Subcutaneous adipose tissue (tissue), 4 donors: Measurements from ENCODE around the gene NAPB. TPM values are rescaled to one million over a fixed set of nuclear protein-coding genes. Genes with fewer than 3 reads are reported as not detected.

Experiments
- total RNA-seq, 4 donors: library from RNA; depleted of rRNA; stranded (reverse); fragments of >200 nt; gene quantifications; one replicate each; pipeline ENCODE4 v1.1.0, GENCODE V29; 2016
- TF ChIP-seq, protein P1 (sequence below): fragments of 450-650 bp; IDR thresholded peaks from one replicate; pipeline ENCODE4 v1.5.1; 2016; ENCODE audit warnings: low read depth, mild to moderate bottlenecking, control low read depth, antibody characterized with exemption, moderate library complexity

Gene NAPB
- total RNA-seq, 4 donors from 2014 or later, result 12.4 to 15.6 (median 13.6) TPM

DNA sequence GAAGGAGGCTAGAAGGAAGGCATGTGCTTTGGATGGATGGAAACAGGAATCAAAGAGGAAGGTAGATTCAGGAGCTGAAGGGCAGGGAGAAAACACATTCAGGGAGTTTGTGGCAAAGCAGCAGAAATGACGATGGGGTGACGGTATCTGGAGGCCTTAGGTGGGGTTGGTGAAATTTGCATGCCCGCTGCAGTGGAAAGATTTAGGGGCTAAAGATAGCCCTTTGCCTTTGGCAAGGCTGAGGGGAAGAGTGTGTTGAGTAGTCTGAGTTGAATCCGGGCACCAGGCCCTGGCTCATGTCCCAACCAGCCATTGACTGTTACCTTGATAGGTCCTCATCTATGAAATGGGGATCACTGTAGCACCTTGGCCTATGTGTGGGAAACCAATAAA lies 58.0 kb downstream of the NAPB start:
- TF ChIP-seq, protein P1, sequence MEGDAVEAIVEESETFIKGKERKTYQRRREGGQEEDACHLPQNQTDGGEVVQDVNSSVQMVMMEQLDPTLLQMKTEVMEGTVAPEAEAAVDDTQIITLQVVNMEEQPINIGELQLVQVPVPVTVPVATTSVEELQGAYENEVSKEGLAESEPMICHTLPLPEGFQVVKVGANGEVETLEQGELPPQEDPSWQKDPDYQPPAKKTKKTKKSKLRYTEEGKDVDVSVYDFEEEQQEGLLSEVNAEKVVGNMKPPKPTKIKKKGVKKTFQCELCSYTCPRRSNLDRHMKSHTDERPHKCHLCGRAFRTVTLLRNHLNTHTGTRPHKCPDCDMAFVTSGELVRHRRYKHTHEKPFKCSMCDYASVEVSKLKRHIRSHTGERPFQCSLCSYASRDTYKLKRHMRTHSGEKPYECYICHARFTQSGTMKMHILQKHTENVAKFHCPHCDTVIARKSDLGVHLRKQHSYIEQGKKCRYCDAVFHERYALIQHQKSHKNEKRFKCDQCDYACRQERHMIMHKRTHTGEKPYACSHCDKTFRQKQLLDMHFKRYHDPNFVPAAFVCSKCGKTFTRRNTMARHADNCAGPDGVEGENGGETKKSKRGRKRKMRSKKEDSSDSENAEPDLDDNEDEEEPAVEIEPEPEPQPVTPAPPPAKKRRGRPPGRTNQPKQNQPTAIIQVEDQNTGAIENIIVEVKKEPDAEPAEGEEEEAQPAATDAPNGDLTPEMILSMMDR, result no peak

DNA sequence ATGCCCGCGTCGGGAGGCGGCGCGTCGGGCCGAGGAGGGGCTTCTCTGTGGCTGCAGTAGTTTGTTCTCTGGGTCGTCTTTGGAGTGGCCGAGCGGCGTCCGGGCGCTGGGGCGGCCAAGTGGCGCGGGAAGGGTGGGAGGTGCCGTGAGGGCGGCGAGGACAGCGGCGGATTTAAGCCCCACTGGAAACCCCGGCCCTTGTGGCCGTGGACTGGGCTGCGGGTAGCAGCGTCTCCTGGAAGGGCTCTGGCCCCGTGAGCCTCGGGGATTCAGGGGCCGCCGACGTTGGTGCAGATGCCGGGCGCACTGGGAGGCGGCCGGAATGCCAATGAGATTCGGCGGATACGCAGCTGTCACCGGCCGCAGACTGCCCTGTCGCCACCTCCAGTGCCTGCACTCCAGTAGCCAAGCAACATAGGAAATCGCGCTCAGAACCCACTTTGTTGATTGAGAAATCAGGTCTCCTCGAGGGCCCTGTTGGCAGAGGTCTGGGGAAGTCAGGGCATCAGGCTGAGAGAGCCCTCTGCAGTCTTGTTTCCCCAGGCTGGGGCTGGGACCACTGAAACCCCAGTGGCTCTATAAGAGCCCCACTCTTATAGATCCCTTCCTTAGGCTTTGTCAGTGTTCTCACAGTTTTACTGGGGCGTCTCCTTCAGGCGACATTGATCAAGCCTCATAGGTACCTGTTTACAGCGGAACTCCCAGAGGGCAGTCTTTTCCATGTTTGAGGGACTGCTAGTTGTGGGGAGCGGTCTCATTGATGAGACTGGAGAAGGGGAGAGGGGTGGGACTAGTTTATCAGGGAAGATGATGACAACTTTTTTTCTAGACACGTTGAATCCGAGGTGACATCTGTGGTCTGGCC lies 58.7 kb downstream of the NAPB start:
- TF ChIP-seq, protein P1, result no peak

DNA sequence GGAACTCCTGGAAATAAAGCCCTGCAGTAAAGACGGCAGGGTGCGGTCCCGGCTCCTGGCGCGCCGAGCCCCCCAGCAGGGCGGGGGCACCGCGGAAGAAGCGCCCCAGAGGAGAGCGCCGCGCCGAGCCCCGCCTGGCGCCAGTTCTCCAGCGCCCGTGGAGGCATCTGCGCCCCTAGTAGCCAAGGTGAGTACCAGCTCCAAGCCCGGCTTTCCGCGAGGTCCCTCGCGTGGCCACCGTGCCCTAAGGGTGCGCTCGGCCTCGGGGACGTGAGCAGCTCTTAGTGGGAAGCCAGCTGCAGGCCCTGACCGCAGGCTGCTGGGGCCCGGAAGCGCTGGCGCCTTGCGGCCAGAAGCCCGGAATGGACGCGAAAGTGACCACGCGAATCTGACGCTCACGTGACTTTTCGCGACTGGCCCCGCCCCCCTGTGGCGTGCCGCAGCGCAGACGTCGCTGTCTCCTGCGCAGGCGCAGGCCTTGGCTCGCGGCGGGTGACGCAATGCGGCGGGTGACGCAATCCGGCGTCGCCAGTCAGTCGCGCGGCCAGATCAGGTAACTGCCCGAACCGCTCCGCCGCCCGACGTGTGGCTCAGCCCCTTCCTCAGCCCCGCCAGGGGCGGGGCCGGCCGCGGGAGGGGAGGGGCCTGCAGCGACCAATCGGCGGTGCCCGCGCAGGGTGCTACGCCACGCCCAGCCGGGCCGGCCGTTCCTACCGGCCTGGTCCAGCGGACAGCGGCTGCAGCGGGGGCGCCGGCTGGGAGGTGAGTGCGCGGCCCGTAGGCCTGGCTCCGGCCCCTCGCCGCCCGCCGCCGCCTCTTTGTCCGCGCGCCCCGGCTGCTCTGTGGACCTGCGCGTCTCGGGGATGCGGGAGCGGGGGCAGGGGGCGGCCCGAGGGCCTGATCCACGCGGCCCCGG lies 59.6 kb downstream of the NAPB start, which contains the start of gene GZF1:
Gene GZF1 (plus strand): TSS at position 707 of the 916 bp plus-strand sequence. CDS start 2,202 bp downstream, outside the sequence.
- TF ChIP-seq, protein P1, result no peak

DNA sequence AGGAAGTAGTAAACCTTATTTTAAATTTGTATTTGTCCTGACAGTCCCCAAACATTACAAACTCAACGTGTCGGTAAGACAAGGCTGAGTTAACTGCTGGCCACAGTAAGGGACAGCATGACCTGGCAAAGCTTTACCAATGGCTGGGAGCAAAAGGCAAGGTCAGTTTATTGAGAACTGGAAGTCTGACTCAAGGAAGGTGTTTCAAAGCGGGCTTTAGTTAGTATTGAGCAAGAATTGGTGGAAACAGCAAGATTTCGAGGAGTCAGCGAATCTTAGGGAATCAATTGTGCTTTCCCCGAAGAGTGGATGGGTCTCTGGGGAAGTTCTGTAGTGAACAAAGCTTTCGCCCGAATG lies 60.2 kb downstream of the NAPB start:
- TF ChIP-seq, protein P1, result no peak

DNA sequence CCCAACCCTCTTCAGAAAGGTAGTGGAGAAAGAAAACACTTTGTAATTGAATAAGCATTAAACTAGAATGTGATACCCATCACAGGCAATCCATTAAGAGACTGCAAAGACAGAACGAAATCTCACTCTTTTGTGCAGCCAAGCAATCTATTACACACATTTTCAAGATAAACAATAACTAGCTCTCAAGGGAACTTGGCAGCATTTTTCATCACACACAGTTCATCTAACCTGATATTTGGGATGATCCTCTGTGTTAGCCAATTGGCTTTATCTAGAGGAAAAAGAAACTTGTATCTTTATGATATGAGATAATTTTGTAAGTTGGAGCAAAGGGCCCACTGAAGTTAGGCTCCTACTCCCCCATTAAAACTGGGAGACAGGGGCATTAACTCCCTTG lies 60.8 kb downstream of the NAPB start:
- TF ChIP-seq, protein P1, result no peak

DNA sequence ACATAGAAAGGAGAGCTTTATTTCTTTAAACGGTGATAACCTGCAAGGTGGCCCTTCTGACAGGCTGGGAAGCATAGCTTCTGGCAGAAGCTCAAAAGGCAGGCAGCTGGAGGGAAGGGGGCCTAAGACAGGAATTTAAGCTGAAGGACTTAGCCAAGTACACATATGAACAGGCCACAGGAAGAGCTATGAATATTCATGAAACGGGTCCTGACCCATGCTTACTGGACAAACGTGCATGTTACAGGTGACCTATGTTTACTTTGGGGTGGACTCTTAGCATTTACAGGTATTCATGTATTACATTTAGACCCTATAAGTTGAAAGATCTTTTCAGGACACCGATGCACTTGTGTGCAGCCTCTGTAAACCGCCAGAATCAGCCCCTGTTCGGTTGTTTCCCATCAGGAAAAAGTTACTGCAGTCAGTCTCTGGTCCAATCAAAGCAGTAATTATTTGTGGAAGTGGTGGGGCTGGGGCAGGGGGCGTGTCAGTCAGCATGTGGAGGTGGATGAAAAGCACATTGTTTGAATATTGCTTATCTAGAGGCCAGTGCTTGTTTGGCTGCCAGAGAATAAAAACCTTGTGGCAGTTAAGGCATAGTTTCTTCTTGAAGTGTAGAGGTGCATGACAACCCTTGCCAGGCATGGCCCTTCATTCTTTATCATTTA lies 62.2 kb downstream of the NAPB start:
- TF ChIP-seq, protein P1, result no peak
